ENCODE measurements around the gene CLEC4G.

GRCh38 chr19:7739211-7739755 is 7.4 kb upstream of the CLEC4G start:
- TF ChIP-seq CTCF (IDR thresholded peaks at IDR 0.05 in 2 of 3, conservative IDR thresholded peaks at IDR 0.05 in 1 of 3; ENCODE audit: insufficient read depth in 2 of 3, low read depth in 1 of 3, low read length in 3 of 3) (no peak), ZNF431 (CRISPR knock-in tag; IDR thresholded peaks at IDR 0.05) (no peak), TBP (optimal IDR thresholded peaks at IDR 0.05; ENCODE audit: low read depth, low read length) (no peak), SP1 (CRISPR knock-in tag; IDR thresholded peaks at IDR 0.05) (no peak)
